K562 (cell line): ENCODE data around the gene DLGAP1. TPM values are rescaled to one million over a fixed set of nuclear protein-coding genes. Genes with fewer than 3 reads are reported as not detected.
A peak's percentile ranks its signal among the peaks of the same experiment; 100 is the strongest.

Experiments used
- BHLHE40 ChIP-seq: IDR thresholded peaks from 2 replicates; pipeline ENCODE4 v1.6.1; 2011; ENCODE audit warnings: low read length, improper control_type of control experiment
- CXXC5 ChIP-seq: fragments of 250-450 bp; sonication (Bioruptor Pico); IDR thresholded peaks from 2 replicates; pipeline ENCODE4 v1.8.0; 2022; ENCODE audit warnings: inconsistent platforms, mild to moderate bottlenecking, moderate library complexity
- ETV6 ChIP-seq, 3 experiments: fragments of 150-350 bp in 1 of 3; sonication (generic) in 1 of 3; formaldehyde crosslinking in 1 of 3; IDR thresholded peaks; 2 replicates each; pipeline versions ENCODE4 v1.6.1 to v1.8.0; 2014 to 2022; ENCODE audit warnings: borderline replicate concordance in 2 of 3, low read depth in 2 of 3, antibody characterized with exemption in 1 of 3, low read length in 1 of 3, mild to moderate bottlenecking in 1 of 3, missing genetic modification reagents in 1 of 3
- HDAC3 ChIP-seq: fragments of 450-650 bp; IDR thresholded peaks from 2 replicates; pipeline ENCODE4 v1.6.1; 2018; ENCODE audit warnings: borderline replicate concordance, mild to moderate bottlenecking, moderate library complexity; ENCODE audit not compliant: partially characterized antibody
- MTA1 ChIP-seq: fragments of 450-650 bp; IDR thresholded peaks from 2 replicates; pipeline ENCODE4 v1.6.1; 2017; ENCODE audit warnings: borderline replicate concordance
- NR2C2 ChIP-seq, 2 experiments: fragments of 200-800 bp in 1 of 2; sonication (Bioruptor generic) in 1 of 2; sonication (generic) in 1 of 2; formaldehyde crosslinking in 1 of 2; IDR thresholded peaks; 2 replicates each; pipeline versions ENCODE4 v1.6.1 to v1.8.0; 2016 to 2022; ENCODE audit warnings: mild to moderate bottlenecking in 1 of 2, missing compliant biosample characterization in 1 of 2, missing genetic modification characterization in 1 of 2, missing genetic modification reagents in 1 of 2
- NR3C1 ChIP-seq: sonication (generic); formaldehyde crosslinking; IDR thresholded peaks from 2 replicates; pipeline ENCODE4 v1.8.1; 2022; ENCODE audit warnings: missing genetic modification reagents
- PHF21A ChIP-seq: fragments of 450-650 bp; IDR thresholded peaks from 2 replicates; pipeline ENCODE4 v1.6.1; 2017; ENCODE audit warnings: low read depth, borderline replicate concordance
- RBM17 ChIP-seq: fragments of 200-400 bp; formaldehyde crosslinking; IDR thresholded peaks from 2 replicates; pipeline ENCODE4 v1.6.1; 2017; ENCODE audit warnings: low read depth, mild to moderate bottlenecking, low read length, borderline replicate concordance
- UBTF ChIP-seq, 2 experiments: IDR thresholded peaks; 2 replicates each; pipeline ENCODE4 v1.6.1; 2012; ENCODE audit warnings: improper control_type of control experiment in 2 of 2, low read depth in 2 of 2, low read length in 2 of 2, borderline replicate concordance in 1 of 2
- ZNF232 ChIP-seq: sonication (generic); formaldehyde crosslinking; IDR thresholded peaks from 2 replicates; pipeline ENCODE4 v1.8.0; 2022; ENCODE audit warnings: mild to moderate bottlenecking, missing genetic modification reagents
- ZNF583 ChIP-seq: fragments of 250-450 bp; sonication (Bioruptor Pico); IDR thresholded peaks from 2 replicates; pipeline ENCODE4 v1.4.0; 2020
- ZNF699 ChIP-seq: fragments of 250-450 bp; sonication (Bioruptor Pico); IDR thresholded peaks from 2 replicates; pipeline ENCODE4 v1.8.0; 2021; ENCODE audit warnings: mild to moderate bottlenecking, moderate library complexity; ENCODE audit not compliant: insufficient replicate concordance
- ZNF764 ChIP-seq: fragments of 250-450 bp; sonication (Bioruptor Pico); IDR thresholded peaks from 2 replicates; pipeline ENCODE4 v1.4.0; 2020; ENCODE audit warnings: low read depth, mild to moderate bottlenecking, moderate library complexity
- ZSCAN32 ChIP-seq: fragments of 450-650 bp; formaldehyde crosslinking; IDR thresholded peaks from 2 replicates; pipeline ENCODE4 v1.4.0; 2020; ENCODE audit warnings: mild to moderate bottlenecking, moderate library complexity
- polyA plus RNA-seq, 8 experiments: library from polyadenylated mRNA; depleted of rRNA in 4 of 8; stranded (reverse) in 5 of 8; unstranded in 3 of 8; fragments of >200 nt; fragmentation: Nextera tagmentation in 2 of 8; fragmentation: Illumina TruSeq in 1 of 8; extraction: Ambion mirVana in 2 of 8; extraction: Trizol in 1 of 8; gene quantifications; 2 replicates each; pipeline versions ENCODE4 v1.2.1 to v1.2.3, GENCODE V29; 2011 to 2014; ENCODE audit warnings: inconsistent platforms in 1 of 8, missing spikeins in 1 of 8
- total RNA-seq, 7 experiments: library from RNA; depleted of rRNA in 6 of 7; stranded (reverse); fragments of >200 nt in 6 of 7; fragmentation: Illumina TruSeq in 2 of 7; extraction: Trizol in 2 of 7; gene quantifications; 2 replicates each; pipeline versions ENCODE4 v1.2.1 to v1.2.3, GENCODE V29; 2011 to 2021; ENCODE audit warnings: low replicate concordance in 1 of 7
- TF ChIP-seq, protein P1 (sequence below): fragments of 250-450 bp; sonication (Bioruptor Pico); IDR thresholded peaks from 2 replicates; pipeline ENCODE4 v1.4.0; 2020; ENCODE audit warnings: borderline replicate concordance

The DLGAP1 gene
- total and polyA plus RNA-seq, 9 of the 15 experiments (the other 6 are each of a cell fraction or from before 2014, with no cell fraction given), result 0.04 to 0.22 (median 0.08) TPM

- TF ChIP-seq BHLHE40 (peak; percentile 9), ZNF232 (CRISPR knock-in tag) (peak; percentile 73; the same call in 1 of the 2 replicates), HDAC3 (no peak), ZNF764 (CRISPR knock-in tag) (peak; percentile 67; the same call in 1 of the 2 replicates), CXXC5 (CRISPR knock-in tag) (peak; percentile 42), PHF21A (no peak), ZSCAN32 (CRISPR knock-in tag) (no peak), ZNF583 (CRISPR knock-in tag) (no peak), ETV6 (IDR thresholded peaks at IDR 0.05; ENCODE audit: borderline replicate concordance in 1 of 2, low read depth in 2 of 2, low read length in 1 of 2) (no peak), ETV6 (CRISPR knock-in tag; IDR thresholded peaks at IDR 0.05; ENCODE audit: borderline replicate concordance) (peak; percentile 11; the same call in 1 of the 2 replicates), NR2C2 (CRISPR knock-in tag; IDR thresholded peaks at IDR 0.05) (0 out of 2 replicates have a peak, but pooled peaks have one; percentile 47), NR2C2 (tag; IDR thresholded peaks at IDR 0.05) (no peak), UBTF (IDR thresholded peaks at IDR 0.05; ENCODE audit: borderline replicate concordance in 1 of 2, low read depth in 2 of 2, low read length in 2 of 2) (peak in 1 of 2 experiments; percentile 64; a peak in 3 of 4 replicates), MTA1 (no peak), ZNF699 (CRISPR knock-in tag) (no peak), NR3C1 (CRISPR knock-in tag) (no peak), RBM17 (no peak)
- TF ChIP-seq, protein P1, sequence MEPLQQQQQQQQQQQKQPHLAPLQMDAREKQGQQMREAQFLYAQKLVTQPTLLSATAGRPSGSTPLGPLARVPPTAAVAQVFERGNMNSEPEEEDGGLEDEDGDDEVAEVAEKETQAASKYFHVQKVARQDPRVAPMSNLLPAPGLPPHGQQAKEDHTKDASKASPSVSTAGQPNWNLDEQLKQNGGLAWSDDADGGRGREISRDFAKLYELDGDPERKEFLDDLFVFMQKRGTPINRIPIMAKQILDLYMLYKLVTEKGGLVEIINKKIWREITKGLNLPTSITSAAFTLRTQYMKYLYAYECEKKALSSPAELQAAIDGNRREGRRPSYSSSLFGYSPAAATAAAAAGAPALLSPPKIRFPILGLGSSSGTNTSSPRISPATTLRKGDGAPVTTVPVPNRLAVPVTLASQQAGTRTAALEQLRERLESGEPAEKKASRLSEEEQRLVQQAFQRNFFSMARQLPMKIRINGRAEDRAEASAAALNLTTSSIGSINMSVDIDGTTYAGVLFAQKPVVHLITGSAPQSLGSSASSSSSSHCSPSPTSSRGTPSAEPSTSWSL (CRISPR knock-in tag), result no peak
- TF ChIP-seq, all 486 proteins: peak for 93
Observed at GRCh38 chr18:3450012-3450798, 1004.9 kb downstream of the DLGAP1 start, which contains the start of gene TGIF1 (continued).
